H9 (cell line): Measurements from ENCODE around the gene NTRK2. TPM values are rescaled to one million over a fixed set of nuclear protein-coding genes. Genes with fewer than 3 reads are reported as not detected.

Source experiments
- DNase-seq: peaks from one replicate; pipeline ENCODE4 v3.0.0-alpha.2; 2017
- H2AFZ ChIP-seq: one replicate; pipeline ENCODE4 v1.6.1; 2013; ENCODE audit warnings: mild to moderate bottlenecking, low read length, control low read depth, moderate library complexity
- H2AK5ac ChIP-seq: 2 replicates; pipeline ENCODE4 v1.6.1; 2013; ENCODE audit warnings: low read length, control low read depth, mixed read lengths; ENCODE audit not compliant: insufficient read length
- H2BK120ac ChIP-seq: one replicate; pipeline ENCODE4 v1.6.1; 2013; ENCODE audit warnings: low read depth, mild to moderate bottlenecking, low read length, control low read depth, inconsistent platforms; ENCODE audit not compliant: poor library complexity, severe bottlenecking
- H2BK12ac ChIP-seq: 2 replicates; pipeline ENCODE4 v1.6.1; 2013; ENCODE audit warnings: low read length, control low read depth, mixed read lengths, low read depth; ENCODE audit not compliant: insufficient read length
- H2BK15ac ChIP-seq: 2 replicates; pipeline ENCODE4 v1.6.1; 2013; ENCODE audit warnings: low read depth, low read length, control low read depth
- H2BK20ac ChIP-seq: one replicate; pipeline ENCODE4 v1.6.1; 2013; ENCODE audit warnings: low read depth, mild to moderate bottlenecking, low read length, control low read depth, inconsistent platforms; ENCODE audit not compliant: poor library complexity, severe bottlenecking
- H2BK5ac ChIP-seq: 2 replicates; pipeline ENCODE4 v1.6.1; 2013; ENCODE audit warnings: low read length, control low read depth, mixed read lengths; ENCODE audit not compliant: insufficient read length
- H3K14ac ChIP-seq: 2 replicates; pipeline ENCODE4 v1.6.1; 2013; ENCODE audit warnings: low read length, control low read depth; ENCODE audit not compliant: insufficient read depth
- H3K18ac ChIP-seq: 2 replicates; pipeline ENCODE4 v1.6.1; 2013; ENCODE audit warnings: low read depth, mild to moderate bottlenecking, mixed read lengths, low read length, control low read depth; ENCODE audit not compliant: insufficient read length
- H3K23ac ChIP-seq: 2 replicates; pipeline ENCODE4 v1.6.1; 2013; ENCODE audit warnings: low read length, control low read depth, mixed read lengths, low read depth; ENCODE audit not compliant: insufficient read length
- H3K23me2 ChIP-seq: 2 replicates; pipeline ENCODE4 v1.6.1; 2013; ENCODE audit warnings: low read depth, mild to moderate bottlenecking, mixed read lengths, low read length, control low read depth; ENCODE audit not compliant: insufficient read length, poor library complexity, severe bottlenecking
- H3K27ac ChIP-seq: 2 replicates; pipeline ENCODE4 v1.5.1; 2013; ENCODE audit warnings: low read length, control low read depth, mixed read lengths, low read depth; ENCODE audit not compliant: insufficient read length
- H3K27me3 ChIP-seq: 2 replicates; pipeline ENCODE4 v1.6.1; 2013; ENCODE audit warnings: low read length, control low read depth, inconsistent platforms; ENCODE audit not compliant: insufficient read depth
- H3K4ac ChIP-seq: 2 replicates; pipeline ENCODE4 v1.6.1; 2013; ENCODE audit warnings: low read depth, mild to moderate bottlenecking, control low read depth, inconsistent platforms, low read length, moderate library complexity
- H3K4me1 ChIP-seq: 2 replicates; pipeline ENCODE4 v1.6.1; 2013; ENCODE audit warnings: low read length, control low read depth, inconsistent platforms; ENCODE audit not compliant: insufficient read depth
- H3K4me2 ChIP-seq: 2 replicates; pipeline ENCODE4 v1.6.1; 2013; ENCODE audit warnings: low read length, control low read depth, mixed read lengths; ENCODE audit not compliant: insufficient read length, insufficient read depth
- H3K56ac ChIP-seq: 2 replicates; pipeline ENCODE4 v1.6.1; 2013; ENCODE audit warnings: low read depth, mild to moderate bottlenecking, mixed read lengths, low read length, control low read depth; ENCODE audit not compliant: insufficient read length
- H3K79me1 ChIP-seq: 2 replicates; pipeline ENCODE4 v1.6.1; 2013; ENCODE audit warnings: low read depth, mild to moderate bottlenecking, moderate library complexity, low read length, control low read depth, inconsistent platforms; ENCODE audit not compliant: insufficient read depth, poor library complexity, severe bottlenecking
- H3K79me2 ChIP-seq: 2 replicates; pipeline ENCODE4 v1.6.1; 2013; ENCODE audit warnings: low read length, control low read depth, inconsistent platforms; ENCODE audit not compliant: insufficient read depth
- H3K9ac ChIP-seq: 2 replicates; pipeline ENCODE4 v1.6.1; 2013; ENCODE audit warnings: low read length, control low read depth, mixed read lengths; ENCODE audit not compliant: insufficient read length; ENCODE audit errors: extremely low read depth
- H3K9me3 ChIP-seq: one replicate; pipeline ENCODE4 v1.6.1; 2013; ENCODE audit warnings: low read depth, low read length, inconsistent platforms; ENCODE audit not compliant: control insufficient read depth
- H3T11ph ChIP-seq: one replicate; pipeline ENCODE4 v1.6.1; 2013; ENCODE audit warnings: mild to moderate bottlenecking, low read length, control low read depth, inconsistent platforms
- H4K20me1 ChIP-seq: one replicate; pipeline ENCODE4 v1.6.1; 2013; ENCODE audit not compliant: control insufficient read depth, insufficient read length, insufficient read depth
- H4K5ac ChIP-seq: 2 replicates; pipeline ENCODE4 v1.6.1; 2013; ENCODE audit warnings: low read depth, mild to moderate bottlenecking, mixed read lengths, low read length, control low read depth; ENCODE audit not compliant: insufficient read length
- H4K8ac ChIP-seq: replicated peaks from 2 replicates; pipeline ENCODE4 v1.6.1; 2013; ENCODE audit warnings: low read length, control low read depth, mixed read lengths, low read depth; ENCODE audit not compliant: insufficient read length
- H4K91ac ChIP-seq: 2 replicates; pipeline ENCODE4 v1.6.1; 2013; ENCODE audit warnings: low read depth, mild to moderate bottlenecking, moderate library complexity, mixed read lengths, low read length, control low read depth; ENCODE audit not compliant: insufficient read length
- H3K27ac Mint-ChIP-seq, 3 experiments: 2 replicates in 2 of 3; 3 replicates in 1 of 3; pipeline ENCODE4 v1.8.0; 2020 to 2021; ENCODE audit warnings: mixed read lengths in 3 of 3, mild to moderate bottlenecking in 1 of 3, moderate library complexity in 1 of 3
- H3K27me3 Mint-ChIP-seq: 2 replicates; pipeline ENCODE4 v1.8.0; 2021; ENCODE audit warnings: low read depth, mild to moderate bottlenecking, moderate library complexity, mixed read lengths
- H3K36me3 Mint-ChIP-seq, 3 experiments: 2 replicates in 2 of 3; 3 replicates in 1 of 3; pipeline ENCODE4 v1.8.0; 2020 to 2021; ENCODE audit warnings: low read depth in 3 of 3, mixed read lengths in 3 of 3; ENCODE audit not compliant: insufficient read depth in 1 of 3
- H3K4me1 Mint-ChIP-seq, 2 experiments: 2 replicates each; pipeline ENCODE4 v1.8.0; 2020; ENCODE audit warnings: mixed read lengths in 2 of 2
- H3K4me3 Mint-ChIP-seq, 2 experiments: 2 replicates in 1 of 2; 3 replicates in 1 of 2; pipeline ENCODE4 v1.8.0; 2020 to 2021; ENCODE audit warnings: mild to moderate bottlenecking in 2 of 2, mixed read lengths in 2 of 2, moderate library complexity in 1 of 2
- H3K9me3 Mint-ChIP-seq, 2 experiments: 2 replicates in 1 of 2; 3 replicates in 1 of 2; pipeline ENCODE4 v1.8.0; 2020; ENCODE audit warnings: mild to moderate bottlenecking in 2 of 2, mixed read lengths in 2 of 2, moderate library complexity in 1 of 2
- WGBS: extraction: QIAGEN DNeasy Blood & Tissue Kit; methylation state at CpG from one replicate; pipeline ENCODE4 v1.1.7; 2013; ENCODE audit warnings: missing lambda C conversion rate, low lambda C conversion rate, mixed read lengths; ENCODE audit not compliant: insufficient read length; ENCODE audit errors: extremely low coverage; 5-methylcytosine and 5-hydroxymethylcytosine counted together
- total RNA-seq: library from RNA; stranded (reverse); gene quantifications from 2 replicates; pipeline ENCODE4 v1.2.1, GENCODE V29; 2021
- TF ChIP-seq, protein P1 (sequence below): fragments of 200-600 bp; sonication (generic); conservative IDR thresholded peaks from 3 replicates; pipeline ENCODE4 v1.8.0; 2021; ENCODE audit warnings: antibody characterized with exemption, mild to moderate bottlenecking

Gene NTRK2
- total RNA-seq, 1 experiment from 2014 or later: 0.02 TPM

DNA sequence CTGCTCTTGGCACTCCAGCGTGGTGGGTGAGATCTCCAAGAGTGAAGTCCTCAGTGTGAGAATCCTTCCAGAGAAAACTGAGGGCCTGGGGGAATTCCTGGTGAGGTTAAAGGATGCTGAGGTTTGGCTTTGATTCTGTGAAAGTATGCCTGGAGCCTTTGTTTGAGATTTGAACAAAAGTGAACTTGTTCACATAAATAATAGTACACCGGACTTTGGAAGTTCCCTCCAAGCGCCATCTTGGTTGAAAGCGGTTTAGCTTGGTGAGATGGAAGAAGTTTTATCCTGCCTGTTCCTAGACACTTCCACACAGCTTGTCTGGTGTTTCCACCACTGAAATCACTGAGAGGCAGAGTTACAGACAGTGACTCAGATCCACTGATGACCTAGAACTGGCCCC is 286.4 kb downstream of the NTRK2 start:
- H3K4me1 ChIP-seq: no peaks in the 10 kb centered on the region
- no peak overlapping the region for H2BK12ac ChIP-seq
- no peaks in the 10 kb centered on the region for H4K20me1 ChIP-seq
- H2AFZ ChIP-seq: no peak overlapping the region
- no peak overlapping the region for H4K91ac ChIP-seq
- H4K8ac ChIP-seq: no peak overlapping the region
- H3K56ac ChIP-seq: no peak overlapping the region
- Mint-ChIP-seq H3K9me3 (peaks cover 0 to 3% of the 10 kb centered on the region in 2 experiments; a peak in 2 of 5 replicates), H3K27me3 (peaks cover 24% of the 10 kb centered on the region), H3K27ac (no peak overlapping the region), H3K4me3 (no peak overlapping the region), H3K4me1 (peaks cover 11 to 14% of the 10 kb centered on the region in 2 experiments), H3K36me3 (no peaks in the 10 kb centered on the region; a peak in 2 of 7 replicates)
- H2AK5ac ChIP-seq: no peak overlapping the region
- no peak for DNase-seq
- no peaks in the 10 kb centered on the region for H3K23me2 ChIP-seq
- H3K79me2 ChIP-seq: no peaks in the 10 kb centered on the region
- H2BK5ac ChIP-seq: no peak overlapping the region
- no peak overlapping the region for H3K9ac ChIP-seq
- H3K27ac ChIP-seq: no peak overlapping the region
- no peak overlapping the region for H3T11ph ChIP-seq
- no peak overlapping the region for H3K14ac ChIP-seq
- H3K4ac ChIP-seq: no peak overlapping the region
- TF ChIP-seq, protein P1, sequence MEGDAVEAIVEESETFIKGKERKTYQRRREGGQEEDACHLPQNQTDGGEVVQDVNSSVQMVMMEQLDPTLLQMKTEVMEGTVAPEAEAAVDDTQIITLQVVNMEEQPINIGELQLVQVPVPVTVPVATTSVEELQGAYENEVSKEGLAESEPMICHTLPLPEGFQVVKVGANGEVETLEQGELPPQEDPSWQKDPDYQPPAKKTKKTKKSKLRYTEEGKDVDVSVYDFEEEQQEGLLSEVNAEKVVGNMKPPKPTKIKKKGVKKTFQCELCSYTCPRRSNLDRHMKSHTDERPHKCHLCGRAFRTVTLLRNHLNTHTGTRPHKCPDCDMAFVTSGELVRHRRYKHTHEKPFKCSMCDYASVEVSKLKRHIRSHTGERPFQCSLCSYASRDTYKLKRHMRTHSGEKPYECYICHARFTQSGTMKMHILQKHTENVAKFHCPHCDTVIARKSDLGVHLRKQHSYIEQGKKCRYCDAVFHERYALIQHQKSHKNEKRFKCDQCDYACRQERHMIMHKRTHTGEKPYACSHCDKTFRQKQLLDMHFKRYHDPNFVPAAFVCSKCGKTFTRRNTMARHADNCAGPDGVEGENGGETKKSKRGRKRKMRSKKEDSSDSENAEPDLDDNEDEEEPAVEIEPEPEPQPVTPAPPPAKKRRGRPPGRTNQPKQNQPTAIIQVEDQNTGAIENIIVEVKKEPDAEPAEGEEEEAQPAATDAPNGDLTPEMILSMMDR: no peak
- no peaks in the 10 kb centered on the region for H3K9me3 ChIP-seq
- WGBS: no CpG with 5 or more reads among the region's 4 CpGs
- H2BK20ac ChIP-seq: no peak overlapping the region
- no peaks in the 10 kb centered on the region for H3K27me3 ChIP-seq
- no peaks in the 10 kb centered on the region for H3K79me1 ChIP-seq
- H3K4me2 ChIP-seq: no peak overlapping the region
- H2BK120ac ChIP-seq: no peak overlapping the region
- H4K5ac ChIP-seq: no peak overlapping the region
- H2BK15ac ChIP-seq: no peak overlapping the region
- no peak overlapping the region for H3K18ac ChIP-seq
- no peak overlapping the region for H3K23ac ChIP-seq
